GM23338 (cell line): Measurements from ENCODE around the gene PKP2.

Experiments
- CREB1 ChIP-seq: fragments of 250-450 bp; sonication (Bioruptor Pico); IDR thresholded peaks from 2 replicates; pipeline ENCODE4 v1.5.0; 2020; ENCODE audit warnings: low read depth, mild to moderate bottlenecking, moderate library complexity
- EZH2 ChIP-seq: fragments of 200-600 bp; sonication (generic); IDR thresholded peaks from one replicate; pipeline ENCODE4 v1.8.0; 2017; ENCODE audit warnings: antibody characterized with exemption, mild to moderate bottlenecking, low read depth; ENCODE audit not compliant: unreplicated experiment
- EZH2phosphoT487 ChIP-seq: fragments of 200-600 bp; sonication (generic); IDR thresholded peaks from one replicate; pipeline ENCODE4 v1.8.1; 2018; ENCODE audit warnings: antibody characterized with exemption; ENCODE audit not compliant: unreplicated experiment
- JUNB ChIP-seq: IDR thresholded peaks from one replicate; pipeline ENCODE4 v1.6.1; 2016; ENCODE audit warnings: antibody characterized with exemption; ENCODE audit not compliant: unreplicated experiment
- NANOG ChIP-seq: IDR thresholded peaks from 2 replicates; pipeline ENCODE4 v1.6.1; 2016; ENCODE audit warnings: antibody characterized with exemption, borderline replicate concordance
- POLR2AphosphoS5 ChIP-seq: IDR thresholded peaks from 2 replicates; pipeline ENCODE4 v1.6.1; 2016; ENCODE audit warnings: antibody characterized with exemption, low read depth
- ZNF114 ChIP-seq: fragments of 250-450 bp; sonication (Bioruptor Pico); IDR thresholded peaks from 2 replicates; pipeline ENCODE4 v1.5.0; 2020; ENCODE audit warnings: mild to moderate bottlenecking, moderate library complexity
- ZNF331 ChIP-seq: fragments of 250-450 bp; sonication (Bioruptor Pico); IDR thresholded peaks from 2 replicates; pipeline ENCODE4 v1.5.0; 2020; ENCODE audit warnings: low read depth, mild to moderate bottlenecking, moderate library complexity
- TF ChIP-seq, protein P1 (sequence below), 2 experiments: fragments of 200-600 bp in 1 of 2; sonication (generic) in 1 of 2; conservative IDR thresholded peaks; 2 replicates each; pipeline versions ENCODE4 v1.5.1 to v1.6.1; 2016 to 2017; ENCODE audit warnings: antibody characterized with exemption in 2 of 2, low read depth in 2 of 2, mild to moderate bottlenecking in 2 of 2, moderate library complexity in 1 of 2
- TF ChIP-seq, protein P2 (sequence below): IDR thresholded peaks from one replicate; pipeline ENCODE4 v1.6.1; 2018; ENCODE audit warnings: antibody characterized with exemption; ENCODE audit not compliant: unreplicated experiment
- TF ChIP-seq, protein P3 (sequence below): IDR thresholded peaks from 2 replicates; pipeline ENCODE4 v1.6.1; 2016; ENCODE audit warnings: antibody characterized with exemption
- TF ChIP-seq, protein P4 (sequence below): fragments of 250-450 bp; sonication (Bioruptor Pico); IDR thresholded peaks from 2 replicates; pipeline ENCODE4 v1.5.0; 2020; ENCODE audit warnings: mild to moderate bottlenecking, moderate library complexity

DNA sequence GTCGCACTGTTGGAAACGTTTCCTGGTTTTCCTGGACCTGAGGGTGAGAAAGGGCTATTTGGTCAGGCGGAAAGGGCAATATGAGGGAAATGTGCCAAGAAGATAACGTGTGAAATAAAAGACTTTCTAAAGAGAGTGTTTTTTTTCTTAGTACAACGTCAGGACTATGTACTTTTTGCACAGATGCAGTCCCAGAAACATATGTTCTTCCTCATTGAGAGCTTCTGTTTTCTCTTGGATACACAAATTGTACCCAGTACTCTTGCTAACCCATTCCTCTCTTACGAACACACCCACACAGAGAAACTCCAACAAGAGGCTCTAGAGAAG lies 669 bp upstream of the PKP2 start:
- TF ChIP-seq, protein P1, sequence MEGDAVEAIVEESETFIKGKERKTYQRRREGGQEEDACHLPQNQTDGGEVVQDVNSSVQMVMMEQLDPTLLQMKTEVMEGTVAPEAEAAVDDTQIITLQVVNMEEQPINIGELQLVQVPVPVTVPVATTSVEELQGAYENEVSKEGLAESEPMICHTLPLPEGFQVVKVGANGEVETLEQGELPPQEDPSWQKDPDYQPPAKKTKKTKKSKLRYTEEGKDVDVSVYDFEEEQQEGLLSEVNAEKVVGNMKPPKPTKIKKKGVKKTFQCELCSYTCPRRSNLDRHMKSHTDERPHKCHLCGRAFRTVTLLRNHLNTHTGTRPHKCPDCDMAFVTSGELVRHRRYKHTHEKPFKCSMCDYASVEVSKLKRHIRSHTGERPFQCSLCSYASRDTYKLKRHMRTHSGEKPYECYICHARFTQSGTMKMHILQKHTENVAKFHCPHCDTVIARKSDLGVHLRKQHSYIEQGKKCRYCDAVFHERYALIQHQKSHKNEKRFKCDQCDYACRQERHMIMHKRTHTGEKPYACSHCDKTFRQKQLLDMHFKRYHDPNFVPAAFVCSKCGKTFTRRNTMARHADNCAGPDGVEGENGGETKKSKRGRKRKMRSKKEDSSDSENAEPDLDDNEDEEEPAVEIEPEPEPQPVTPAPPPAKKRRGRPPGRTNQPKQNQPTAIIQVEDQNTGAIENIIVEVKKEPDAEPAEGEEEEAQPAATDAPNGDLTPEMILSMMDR (conservative IDR thresholded peaks at IDR 0.05; ENCODE audit: low read depth in 2 of 2): no peak
- TF ChIP-seq POLR2AphosphoS5: peak; percentile 0; the same call in 1 of the 2 replicates
- TF ChIP-seq EZH2: no peak
- TF ChIP-seq, protein P2, sequence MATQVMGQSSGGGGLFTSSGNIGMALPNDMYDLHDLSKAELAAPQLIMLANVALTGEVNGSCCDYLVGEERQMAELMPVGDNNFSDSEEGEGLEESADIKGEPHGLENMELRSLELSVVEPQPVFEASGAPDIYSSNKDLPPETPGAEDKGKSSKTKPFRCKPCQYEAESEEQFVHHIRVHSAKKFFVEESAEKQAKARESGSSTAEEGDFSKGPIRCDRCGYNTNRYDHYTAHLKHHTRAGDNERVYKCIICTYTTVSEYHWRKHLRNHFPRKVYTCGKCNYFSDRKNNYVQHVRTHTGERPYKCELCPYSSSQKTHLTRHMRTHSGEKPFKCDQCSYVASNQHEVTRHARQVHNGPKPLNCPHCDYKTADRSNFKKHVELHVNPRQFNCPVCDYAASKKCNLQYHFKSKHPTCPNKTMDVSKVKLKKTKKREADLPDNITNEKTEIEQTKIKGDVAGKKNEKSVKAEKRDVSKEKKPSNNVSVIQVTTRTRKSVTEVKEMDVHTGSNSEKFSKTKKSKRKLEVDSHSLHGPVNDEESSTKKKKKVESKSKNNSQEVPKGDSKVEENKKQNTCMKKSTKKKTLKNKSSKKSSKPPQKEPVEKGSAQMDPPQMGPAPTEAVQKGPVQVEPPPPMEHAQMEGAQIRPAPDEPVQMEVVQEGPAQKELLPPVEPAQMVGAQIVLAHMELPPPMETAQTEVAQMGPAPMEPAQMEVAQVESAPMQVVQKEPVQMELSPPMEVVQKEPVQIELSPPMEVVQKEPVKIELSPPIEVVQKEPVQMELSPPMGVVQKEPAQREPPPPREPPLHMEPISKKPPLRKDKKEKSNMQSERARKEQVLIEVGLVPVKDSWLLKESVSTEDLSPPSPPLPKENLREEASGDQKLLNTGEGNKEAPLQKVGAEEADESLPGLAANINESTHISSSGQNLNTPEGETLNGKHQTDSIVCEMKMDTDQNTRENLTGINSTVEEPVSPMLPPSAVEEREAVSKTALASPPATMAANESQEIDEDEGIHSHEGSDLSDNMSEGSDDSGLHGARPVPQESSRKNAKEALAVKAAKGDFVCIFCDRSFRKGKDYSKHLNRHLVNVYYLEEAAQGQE: no peak
- no peak for TF ChIP-seq EZH2phosphoT487
- no peak for TF ChIP-seq ZNF114 (CRISPR knock-in tag)
- no peak for TF ChIP-seq JUNB
- TF ChIP-seq, protein P3, sequence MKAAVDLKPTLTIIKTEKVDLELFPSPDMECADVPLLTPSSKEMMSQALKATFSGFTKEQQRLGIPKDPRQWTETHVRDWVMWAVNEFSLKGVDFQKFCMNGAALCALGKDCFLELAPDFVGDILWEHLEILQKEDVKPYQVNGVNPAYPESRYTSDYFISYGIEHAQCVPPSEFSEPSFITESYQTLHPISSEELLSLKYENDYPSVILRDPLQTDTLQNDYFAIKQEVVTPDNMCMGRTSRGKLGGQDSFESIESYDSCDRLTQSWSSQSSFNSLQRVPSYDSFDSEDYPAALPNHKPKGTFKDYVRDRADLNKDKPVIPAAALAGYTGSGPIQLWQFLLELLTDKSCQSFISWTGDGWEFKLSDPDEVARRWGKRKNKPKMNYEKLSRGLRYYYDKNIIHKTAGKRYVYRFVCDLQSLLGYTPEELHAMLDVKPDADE: no peak
- no peak for TF ChIP-seq NANOG
- no peak for TF ChIP-seq CREB1
- TF ChIP-seq, protein P4, sequence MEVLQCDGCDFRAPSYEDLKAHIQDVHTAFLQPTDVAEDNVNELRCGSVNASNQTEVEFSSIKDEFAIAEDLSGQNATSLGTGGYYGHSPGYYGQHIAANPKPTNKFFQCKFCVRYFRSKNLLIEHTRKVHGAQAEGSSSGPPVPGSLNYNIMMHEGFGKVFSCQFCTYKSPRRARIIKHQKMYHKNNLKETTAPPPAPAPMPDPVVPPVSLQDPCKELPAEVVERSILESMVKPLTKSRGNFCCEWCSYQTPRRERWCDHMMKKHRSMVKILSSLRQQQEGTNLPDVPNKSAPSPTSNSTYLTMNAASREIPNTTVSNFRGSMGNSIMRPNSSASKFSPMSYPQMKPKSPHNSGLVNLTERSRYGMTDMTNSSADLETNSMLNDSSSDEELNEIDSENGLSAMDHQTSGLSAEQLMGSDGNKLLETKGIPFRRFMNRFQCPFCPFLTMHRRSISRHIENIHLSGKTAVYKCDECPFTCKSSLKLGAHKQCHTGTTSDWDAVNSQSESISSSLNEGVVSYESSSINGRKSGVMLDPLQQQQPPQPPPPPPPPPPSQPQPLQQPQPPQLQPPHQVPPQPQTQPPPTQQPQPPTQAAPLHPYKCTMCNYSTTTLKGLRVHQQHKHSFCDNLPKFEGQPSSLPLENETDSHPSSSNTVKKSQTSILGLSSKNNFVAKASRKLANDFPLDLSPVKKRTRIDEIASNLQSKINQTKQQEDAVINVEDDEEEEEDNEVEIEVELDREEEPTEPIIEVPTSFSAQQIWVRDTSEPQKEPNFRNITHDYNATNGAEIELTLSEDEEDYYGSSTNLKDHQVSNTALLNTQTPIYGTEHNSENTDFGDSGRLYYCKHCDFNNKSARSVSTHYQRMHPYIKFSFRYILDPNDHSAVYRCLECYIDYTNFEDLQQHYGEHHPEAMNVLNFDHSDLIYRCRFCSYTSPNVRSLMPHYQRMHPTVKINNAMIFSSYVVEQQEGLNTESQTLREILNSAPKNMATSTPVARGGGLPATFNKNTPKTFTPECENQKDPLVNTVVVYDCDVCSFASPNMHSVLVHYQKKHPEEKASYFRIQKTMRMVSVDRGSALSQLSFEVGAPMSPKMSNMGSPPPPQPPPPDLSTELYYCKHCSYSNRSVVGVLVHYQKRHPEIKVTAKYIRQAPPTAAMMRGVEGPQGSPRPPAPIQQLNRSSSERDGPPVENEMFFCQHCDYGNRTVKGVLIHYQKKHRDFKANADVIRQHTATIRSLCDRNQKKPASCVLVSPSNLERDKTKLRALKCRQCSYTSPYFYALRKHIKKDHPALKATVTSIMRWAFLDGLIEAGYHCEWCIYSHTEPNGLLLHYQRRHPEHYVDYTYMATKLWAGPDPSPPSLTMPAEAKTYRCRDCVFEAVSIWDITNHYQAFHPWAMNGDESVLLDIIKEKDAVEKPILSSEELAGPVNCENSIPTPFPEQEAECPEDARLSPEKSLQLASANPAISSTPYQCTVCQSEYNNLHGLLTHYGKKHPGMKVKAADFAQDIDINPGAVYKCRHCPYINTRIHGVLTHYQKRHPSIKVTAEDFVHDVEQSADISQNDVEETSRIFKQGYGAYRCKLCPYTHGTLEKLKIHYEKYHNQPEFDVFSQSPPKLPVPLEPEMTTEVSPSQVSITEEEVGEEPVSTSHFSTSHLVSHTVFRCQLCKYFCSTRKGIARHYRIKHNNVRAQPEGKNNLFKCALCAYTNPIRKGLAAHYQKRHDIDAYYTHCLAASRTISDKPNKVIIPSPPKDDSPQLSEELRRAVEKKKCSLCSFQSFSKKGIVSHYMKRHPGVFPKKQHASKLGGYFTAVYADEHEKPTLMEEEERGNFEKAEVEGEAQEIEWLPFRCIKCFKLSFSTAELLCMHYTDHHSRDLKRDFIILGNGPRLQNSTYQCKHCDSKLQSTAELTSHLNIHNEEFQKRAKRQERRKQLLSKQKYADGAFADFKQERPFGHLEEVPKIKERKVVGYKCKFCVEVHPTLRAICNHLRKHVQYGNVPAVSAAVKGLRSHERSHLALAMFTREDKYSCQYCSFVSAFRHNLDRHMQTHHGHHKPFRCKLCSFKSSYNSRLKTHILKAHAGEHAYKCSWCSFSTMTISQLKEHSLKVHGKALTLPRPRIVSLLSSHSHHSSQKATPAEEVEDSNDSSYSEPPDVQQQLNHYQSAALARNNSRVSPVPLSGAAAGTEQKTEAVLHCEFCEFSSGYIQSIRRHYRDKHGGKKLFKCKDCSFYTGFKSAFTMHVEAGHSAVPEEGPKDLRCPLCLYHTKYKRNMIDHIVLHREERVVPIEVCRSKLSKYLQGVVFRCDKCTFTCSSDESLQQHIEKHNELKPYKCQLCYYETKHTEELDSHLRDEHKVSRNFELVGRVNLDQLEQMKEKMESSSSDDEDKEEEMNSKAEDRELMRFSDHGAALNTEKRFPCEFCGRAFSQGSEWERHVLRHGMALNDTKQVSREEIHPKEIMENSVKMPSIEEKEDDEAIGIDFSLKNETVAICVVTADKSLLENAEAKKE (CRISPR knock-in tag): no peak
- TF ChIP-seq ZNF331 (CRISPR knock-in tag): no peak
